GM12878 (cell line): ENCODE data around the gene SPDYC. TPM values are rescaled to one million over a fixed set of nuclear protein-coding genes. Genes with fewer than 3 reads are reported as not detected.

ENCODE experiments used
- ATF2 ChIP-seq: IDR thresholded peaks from 2 replicates; pipeline ENCODE4 v1.6.1; 2012; ENCODE audit warnings: low read length, inconsistent platforms
- CUX1 ChIP-seq: IDR thresholded peaks from 2 replicates; pipeline ENCODE4 v1.6.1; 2012; ENCODE audit warnings: improper control_type of control experiment, low read depth, low read length; ENCODE audit not compliant: insufficient replicate concordance
- HCFC1 ChIP-seq: fragments of 150-350 bp; IDR thresholded peaks from 2 replicates; pipeline ENCODE4 v1.6.1; 2014; ENCODE audit warnings: low read length
- HDAC2 ChIP-seq: fragments of 200-600 bp; sonication (generic); IDR thresholded peaks from 2 replicates; pipeline ENCODE4 v1.6.1; 2017
- NKRF ChIP-seq: fragments of 450-650 bp; conservative IDR thresholded peaks from 2 replicates; pipeline ENCODE4 v1.6.1; 2017; ENCODE audit warnings: mild to moderate bottlenecking, moderate library complexity
- NR2F1 ChIP-seq: fragments of 450-650 bp; conservative IDR thresholded peaks from 2 replicates; pipeline ENCODE4 v1.6.1; 2017; ENCODE audit warnings: mild to moderate bottlenecking
- NRF1 ChIP-seq: conservative IDR thresholded peaks from 2 replicates; pipeline ENCODE4 v1.6.1; 2011; ENCODE audit warnings: mild to moderate bottlenecking, low read depth, low read length, improper control_type of control experiment
- PAX5 ChIP-seq: IDR thresholded peaks from 2 replicates; pipeline ENCODE4 v1.6.1; 2011; ENCODE audit warnings: low read depth, low read length, borderline replicate concordance
- PBX3 ChIP-seq: IDR thresholded peaks from 2 replicates; pipeline ENCODE4 v1.6.1; 2011; ENCODE audit warnings: mild to moderate bottlenecking, low read depth, low read length, moderate library complexity; ENCODE audit not compliant: insufficient replicate concordance
- PRDM15 ChIP-seq: fragments of 450-650 bp; formaldehyde crosslinking; IDR thresholded peaks from 2 replicates; pipeline ENCODE4 v1.4.0; 2020; ENCODE audit warnings: mild to moderate bottlenecking, moderate library complexity
- RELA ChIP-seq: fragments of 450-650 bp; IDR thresholded peaks from 2 replicates; pipeline ENCODE4 v1.8.0; 2014; ENCODE audit warnings: borderline replicate concordance; ENCODE audit not compliant: partially characterized antibody
- TARDBP ChIP-seq: IDR thresholded peaks from 2 replicates; pipeline ENCODE4 v1.6.1; 2016; ENCODE audit warnings: borderline replicate concordance
- YBX1 ChIP-seq: fragments of 450-650 bp; IDR thresholded peaks from 2 replicates; pipeline ENCODE4 v1.6.1; 2016; ENCODE audit warnings: antibody characterized with exemption
- polyA plus RNA-seq, 11 experiments: library from polyadenylated mRNA; depleted of rRNA in 4 of 11; unstranded in 6 of 11; stranded (reverse) in 5 of 11; fragments of >200 nt; fragmentation: Nextera tagmentation in 4 of 11; fragmentation: Illumina TruSeq in 1 of 11; extraction: Ambion mirVana in 4 of 11; extraction: Trizol in 1 of 11; gene quantifications; 1 replicate in 1 of 11; 2 replicates in 10 of 11; pipeline versions ENCODE4 v1.2.1 to v1.2.3, GENCODE V29; 2011 to 2016; ENCODE audit warnings: inconsistent platforms in 2 of 11, missing spikeins in 2 of 11, low read depth in 1 of 11
- total RNA-seq, 4 experiments: library from RNA; depleted of rRNA in 3 of 4; stranded (reverse); fragments of >200 nt in 3 of 4; fragmentation: Illumina TruSeq in 1 of 4; extraction: Trizol in 1 of 4; gene quantifications; 2 replicates each; pipeline versions ENCODE4 v1.2.1 to v1.2.3, GENCODE V29; 2013 to 2021
- TF ChIP-seq, protein P1 (sequence below): IDR thresholded peaks from 2 replicates; pipeline ENCODE4 v1.6.1; 2012; ENCODE audit warnings: low read depth, low read length, improper control_type of control experiment

SPDYC gene
- total and polyA plus RNA-seq, 10 of the 15 experiments (the other 5 are each of a cell fraction or from before 2014, with no cell fraction given), result not detected

GRCh38 chr11:65132238-65132987 is 37.6 kb upstream of the SPDYC start (continued):
- TF ChIP-seq NRF1 (no peak), NR2F1 (0 out of 2 replicates have a peak, but pooled peaks have one; percentile 18), NKRF (no peak), PBX3 (no peak), ATF2 (no peak), YBX1 (no peak), PRDM15 (CRISPR knock-in tag) (no peak), TARDBP (no peak), RELA (no peak), HDAC2 (no peak), HCFC1 (no peak), PAX5 (peak; percentile 56; the same call in 1 of the 2 replicates), CUX1 (no peak)
- TF ChIP-seq, protein P1, sequence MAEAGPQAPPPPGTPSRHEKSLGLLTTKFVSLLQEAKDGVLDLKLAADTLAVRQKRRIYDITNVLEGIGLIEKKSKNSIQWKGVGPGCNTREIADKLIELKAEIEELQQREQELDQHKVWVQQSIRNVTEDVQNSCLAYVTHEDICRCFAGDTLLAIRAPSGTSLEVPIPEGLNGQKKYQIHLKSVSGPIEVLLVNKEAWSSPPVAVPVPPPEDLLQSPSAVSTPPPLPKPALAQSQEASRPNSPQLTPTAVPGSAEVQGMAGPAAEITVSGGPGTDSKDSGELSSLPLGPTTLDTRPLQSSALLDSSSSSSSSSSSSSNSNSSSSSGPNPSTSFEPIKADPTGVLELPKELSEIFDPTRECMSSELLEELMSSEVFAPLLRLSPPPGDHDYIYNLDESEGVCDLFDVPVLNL, result no peak
